H1 (cell line): Measurements from ENCODE around the gene ROGDI. TPM values are rescaled to one million over a fixed set of nuclear protein-coding genes. Genes with fewer than 3 reads are reported as not detected.

Experiments
- CTCF ChIA-PET: fragments of 300-600 bp; sonication (Branson Sonifier 250); formaldehyde crosslinking; loops from one replicate; lab custom pipeline; 2021; ENCODE audit not compliant: partially characterized antibody; lab: Charles Lee
- POLR2A ChIA-PET: fragments of 300-600 bp; sonication (Branson Sonifier 250); formaldehyde crosslinking; loops from one replicate; lab custom pipeline; 2021; ENCODE audit warnings: inconsistent platforms; ENCODE audit not compliant: partially characterized antibody; lab: Charles Lee
- DNase-seq, 2 experiments: peaks; one replicate each; pipeline versions ENCODE4 v3.0.0 to v3.0.0-alpha.2; 2010 to 2022; ENCODE audit warnings: low spot score in 2 of 2, low read depth in 1 of 2, mixed read lengths in 1 of 2
- FAIRE-seq: peaks from 2 replicates; lab custom pipeline; 2011; peaks lifted over from hg19 to GRCh38; lab: Jason Lieb, UNC
- H2AFZ ChIP-seq: 2 replicates; pipeline ENCODE4 v1.8.1; 2012; ENCODE audit warnings: low read length, inconsistent platforms
- H2AK5ac ChIP-seq: 2 replicates; pipeline ENCODE4 v1.6.1; 2013; ENCODE audit warnings: low read depth, low read length
- H2BK120ac ChIP-seq: replicated peaks from 2 replicates; pipeline ENCODE3; 2013; ENCODE audit warnings: low read depth, low read length, inconsistent platforms
- H2BK12ac ChIP-seq: 2 replicates; pipeline ENCODE4 v1.6.1; 2013; ENCODE audit warnings: low read depth, low read length
- H2BK15ac ChIP-seq: 2 replicates; pipeline ENCODE4 v1.6.1; 2013; ENCODE audit warnings: low read length
- H2BK20ac ChIP-seq: 2 replicates; pipeline ENCODE4 v1.6.1; 2013; ENCODE audit warnings: low read length
- H2BK5ac ChIP-seq: 2 replicates; pipeline ENCODE4 v1.6.1; 2013; ENCODE audit warnings: low read depth, low read length
- H3K14ac ChIP-seq: 2 replicates; pipeline ENCODE4 v1.6.1; 2013; ENCODE audit warnings: inconsistent platforms; ENCODE audit not compliant: insufficient read length
- H3K18ac ChIP-seq: 2 replicates; pipeline ENCODE4 v1.6.1; 2013; ENCODE audit warnings: low read length; ENCODE audit errors: extremely low read depth
- H3K23ac ChIP-seq: 2 replicates; pipeline ENCODE4 v1.6.1; 2013; ENCODE audit warnings: inconsistent platforms; ENCODE audit not compliant: insufficient read length
- H3K23me2 ChIP-seq: 2 replicates; pipeline ENCODE4 v1.6.1; 2013; ENCODE audit warnings: low read depth, low read length
- H3K27ac ChIP-seq: 2 replicates; pipeline ENCODE4 v1.6.1; 2011; ENCODE audit warnings: low read depth, low read length, inconsistent platforms
- H3K27me3 ChIP-seq, 4 experiments: replicated peaks in 1 of 4; 1 replicate in 1 of 4; 2 replicates in 3 of 4; pipeline versions ENCODE4 v1.6.1 to v1.8.1; 2011 to 2013; ENCODE audit warnings: low read length in 3 of 4, mild to moderate bottlenecking in 3 of 4, inconsistent platforms in 2 of 4, mixed read lengths in 2 of 4, moderate library complexity in 1 of 4; ENCODE audit not compliant: control insufficient read depth in 3 of 4, insufficient read depth in 3 of 4; ENCODE audit errors: extremely low read depth in 1 of 4
- H3K36me3 ChIP-seq, 4 experiments: 2 replicates each; pipeline versions ENCODE4 v1.6.1 to v1.8.1; 2011 to 2013; ENCODE audit warnings: mild to moderate bottlenecking in 4 of 4, low read length in 3 of 4, moderate library complexity in 2 of 4, control low read depth in 1 of 4, inconsistent platforms in 1 of 4; ENCODE audit not compliant: insufficient read depth in 4 of 4, control insufficient read depth in 2 of 4
- H3K4ac ChIP-seq: replicated peaks from 2 replicates; pipeline ENCODE3; 2013; ENCODE audit warnings: low read length, low read depth, mixed read lengths, inconsistent platforms; ENCODE audit not compliant: insufficient read length
- H3K4me1 ChIP-seq, 4 experiments: replicated peaks in 1 of 4; 1 replicate in 1 of 4; 2 replicates in 3 of 4; pipeline versions ENCODE4 v1.6.1 to v1.8.1; 2011 to 2013; ENCODE audit warnings: low read length in 3 of 4, inconsistent platforms in 2 of 4, mixed read lengths in 1 of 4; ENCODE audit not compliant: insufficient read depth in 4 of 4, control insufficient read depth in 3 of 4
- H3K4me2 ChIP-seq, 2 experiments: 2 replicates each; pipeline versions ENCODE4 v1.6.1 to v1.8.1; 2011 to 2013; ENCODE audit warnings: low read depth in 2 of 2, low read length in 2 of 2, control low read depth in 1 of 2, inconsistent platforms in 1 of 2, mild to moderate bottlenecking in 1 of 2; ENCODE audit not compliant: insufficient read depth in 1 of 2
- H3K4me3 ChIP-seq, 4 experiments: fragments of 200-600, 300-600 bp in 1 of 4; sonication (generic), shearing (Covaris generic), sonication (Bioruptor Twin) in 1 of 4; 2 replicates each; pipeline versions ENCODE4 v1.5.1 to v1.8.1; 2011 to 2016; ENCODE audit warnings: low read length in 4 of 4, low read depth in 3 of 4, control low read depth in 2 of 4, inconsistent platforms in 2 of 4, mild to moderate bottlenecking in 2 of 4, mixed read lengths in 1 of 4, moderate library complexity in 1 of 4; ENCODE audit not compliant: insufficient read depth in 2 of 4; ENCODE audit errors: extremely low read depth in 1 of 4
- H3K56ac ChIP-seq: replicated peaks from 2 replicates; pipeline ENCODE3; 2013; ENCODE audit warnings: low read depth, mild to moderate bottlenecking, mixed read lengths, low read length, inconsistent platforms; ENCODE audit not compliant: insufficient read length
- H3K79me1 ChIP-seq: 2 replicates; pipeline ENCODE4 v1.6.1; 2013; ENCODE audit warnings: low read depth, low read length, control low read depth
- H3K79me2 ChIP-seq, 2 experiments: 2 replicates each; pipeline versions ENCODE4 v1.6.1 to v1.8.1; 2012 to 2013; ENCODE audit warnings: low read length in 2 of 2, mild to moderate bottlenecking in 2 of 2, inconsistent platforms in 1 of 2; ENCODE audit not compliant: insufficient read depth in 2 of 2, control insufficient read depth in 1 of 2
- H3K9ac ChIP-seq, 4 experiments: replicated peaks in 1 of 4; 1 replicate in 1 of 4; 2 replicates in 3 of 4; pipeline versions ENCODE4 v1.6.1 to v1.8.1; 2011 to 2013; ENCODE audit warnings: low read depth in 3 of 4, low read length in 3 of 4, control low read depth in 2 of 4, mild to moderate bottlenecking in 2 of 4, moderate library complexity in 2 of 4, inconsistent platforms in 1 of 4; ENCODE audit errors: extremely low read depth in 1 of 4
- H3K9me3 ChIP-seq, 2 experiments: 2 replicates each; pipeline versions ENCODE4 v1.6.1 to v1.8.1; 2012 to 2013; ENCODE audit warnings: mild to moderate bottlenecking in 2 of 2, moderate library complexity in 2 of 2, control low read depth in 1 of 2, inconsistent platforms in 1 of 2, low read depth in 1 of 2, low read length in 1 of 2, mixed read lengths in 1 of 2; ENCODE audit not compliant: insufficient read depth in 2 of 2
- H4K20me1 ChIP-seq, 2 experiments: replicated peaks in 1 of 2; 2 replicates each; pipeline versions ENCODE3 to v1.8.1; 2011 to 2013; ENCODE audit warnings: inconsistent platforms in 2 of 2, low read length in 2 of 2, mild to moderate bottlenecking in 1 of 2; ENCODE audit not compliant: insufficient read depth in 2 of 2, control insufficient read depth in 1 of 2
- H4K5ac ChIP-seq: 2 replicates; pipeline ENCODE4 v1.6.1; 2013; ENCODE audit warnings: low read length, low read depth, mixed read lengths, inconsistent platforms; ENCODE audit not compliant: insufficient read length
- H4K8ac ChIP-seq: 2 replicates; pipeline ENCODE4 v1.8.0; 2013; ENCODE audit warnings: mild to moderate bottlenecking, moderate library complexity, low read length, inconsistent platforms; ENCODE audit not compliant: insufficient read depth; ENCODE audit errors: extremely low read depth
- H4K91ac ChIP-seq: replicated peaks from 2 replicates; pipeline ENCODE3; 2013; ENCODE audit warnings: low read length, mixed read lengths, inconsistent platforms; ENCODE audit not compliant: insufficient read length
- ASH2L ChIP-seq: fragments of 200-600, 300-600 bp; sonication (generic); IDR thresholded peaks from one replicate; pipeline ENCODE4 v1.7.1; 2017; ENCODE audit warnings: low read length
- BACH1 ChIP-seq: IDR thresholded peaks from 2 replicates; pipeline ENCODE4 v1.6.1; 2012; ENCODE audit warnings: low read length, improper control_type of control experiment
- BCL11A ChIP-seq, 2 experiments: IDR thresholded peaks; one replicate each; pipeline ENCODE4 v1.6.1; 2011; ENCODE audit warnings: low read depth in 2 of 2, low read length in 2 of 2, mild to moderate bottlenecking in 2 of 2
- CEBPB ChIP-seq: IDR thresholded peaks from 2 replicates; pipeline ENCODE4 v1.6.1; 2012; ENCODE audit warnings: low read depth, low read length
- CHD1 ChIP-seq: IDR thresholded peaks from 2 replicates; pipeline ENCODE4 v1.6.1; 2012; ENCODE audit warnings: low read depth, low read length, improper control_type of control experiment
- CTBP2 ChIP-seq: IDR thresholded peaks from 2 replicates; pipeline ENCODE4 v1.7.0; 2011; ENCODE audit warnings: borderline replicate concordance, mild to moderate bottlenecking, moderate library complexity, mixed read lengths, low read length; ENCODE audit not compliant: insufficient read depth, insufficient read length
- JUND ChIP-seq: IDR thresholded peaks from 2 replicates; pipeline ENCODE4 v1.6.1; 2011; ENCODE audit warnings: mild to moderate bottlenecking, improper control_type of control experiment, low read length
- NRF1 ChIP-seq: IDR thresholded peaks from 2 replicates; pipeline ENCODE4 v1.6.1; 2011; ENCODE audit warnings: mild to moderate bottlenecking, low read depth, low read length, improper control_type of control experiment
- RNF2 ChIP-seq: fragments of 200-900, 300-1000 bp; sonication (generic); IDR thresholded peaks from 2 replicates; pipeline ENCODE4 v1.7.1; 2016; ENCODE audit warnings: borderline replicate concordance, low read depth, mild to moderate bottlenecking, antibody characterized with exemption, low read length; ENCODE audit not compliant: poor library complexity, severe bottlenecking; ENCODE audit errors: missing control alignments
- RXRA ChIP-seq: IDR thresholded peaks from 2 replicates; pipeline ENCODE4 v1.6.1; 2011; ENCODE audit warnings: low read depth, mild to moderate bottlenecking, low read length, moderate library complexity; ENCODE audit not compliant: insufficient read depth
- SP2 ChIP-seq: IDR thresholded peaks from 2 replicates; pipeline ENCODE4 v1.6.1; 2012; ENCODE audit warnings: mild to moderate bottlenecking, low read length, inconsistent platforms
- SUZ12 ChIP-seq: fragments of 200-600 bp; sonication (generic); IDR thresholded peaks from 2 replicates; pipeline ENCODE4 v1.6.1; 2012; ENCODE audit warnings: mild to moderate bottlenecking, inconsistent platforms, low read length, moderate library complexity, mixed read lengths
- TAF7 ChIP-seq: optimal IDR thresholded peaks from 2 replicates; pipeline ENCODE3; 2011; ENCODE audit warnings: low read depth, mild to moderate bottlenecking, inconsistent platforms, low read length, moderate library complexity, borderline replicate concordance
- TBP ChIP-seq: IDR thresholded peaks from 2 replicates; pipeline ENCODE4 v1.6.1; 2011; ENCODE audit warnings: low read depth, low read length, improper control_type of control experiment
- TEAD4 ChIP-seq: IDR thresholded peaks from 2 replicates; pipeline ENCODE4 v1.6.1; 2012; ENCODE audit warnings: low read depth, low read length, inconsistent platforms, mixed read lengths
- WGBS, 2 experiments: shearing (Covaris generic) in 1 of 2; methylation state at CpG; one replicate each; pipeline versions ENCODE4 v1.1.6 to v1.1.7; 2013 to 2015; ENCODE audit warnings: low lambda C conversion rate in 2 of 2, mixed read lengths in 2 of 2, inconsistent platforms in 1 of 2, low coverage in 1 of 2, missing lambda C conversion rate in 1 of 2; ENCODE audit not compliant: insufficient replicate concordance in 2 of 2, insufficient coverage in 1 of 2, insufficient read length in 1 of 2; ENCODE audit errors: extremely low coverage in 1 of 2, missing lambda C conversion rate in 1 of 2; 5-methylcytosine and 5-hydroxymethylcytosine counted together
- polyA plus RNA-seq, 7 experiments: library from polyadenylated mRNA; depleted of rRNA in 3 of 7; stranded (reverse) in 5 of 7; unstranded in 2 of 7; fragments of >200 nt in 5 of 7; fragments of 200-250 nt in 2 of 7; gene quantifications; 1 replicate in 5 of 7; 2 replicates in 1 of 7; 4 replicates in 1 of 7; pipeline versions ENCODE4 v1.2.1 to v1.2.3, GENCODE V29; 2011 to 2013; ENCODE audit warnings: missing spikeins in 2 of 7, mixed read lengths in 2 of 7
- total RNA-seq: library from RNA; stranded (reverse); fragmentation: NEBNext Ultra II Directional; extraction: Animal tissue kit (Norgen Biotek cat#: 25700); gene quantifications from 2 replicates; pipeline ENCODE4 v1.2.1, GENCODE V29; 2021

ROGDI gene
- total and polyA plus RNA-seq, 2 of the 8 experiments (the other 6 are each of a cell fraction or from before 2014, with no cell fraction given), result 27.4 to 68.4 TPM

GRCh38 chr16:4771646-4772045, 30.8 kb downstream of the ROGDI start:
- Histone ChIP-seq H3K4ac (no peak overlapping the region), H3K56ac (no peak overlapping the region), H3K79me1 (no peaks in the 10 kb centered on the region), H2BK12ac (no peak overlapping the region), H3K4me3 (no peak overlapping the region), H2AK5ac (no peak overlapping the region), H2BK5ac (no peak overlapping the region), H3K14ac (no peak overlapping the region), H2AFZ (no peak overlapping the region), H4K8ac (no peak overlapping the region), H4K20me1 (no peaks in the 10 kb centered on the region), H2BK15ac (no peak overlapping the region), H3K23ac (no peak overlapping the region), H3K36me3 (no peaks in the 10 kb centered on the region), H3K27me3 (no peaks in the 10 kb centered on the region), H2BK120ac (no peak overlapping the region), H3K4me1 (peaks cover 0 to 3% (median 1%) of the 10 kb centered on the region in 4 experiments; a peak in 2 of 7 replicates), H3K4me2 (no peak overlapping the region), H3K9me3 (no peaks in the 10 kb centered on the region), H3K9ac (no peak overlapping the region), H4K5ac (no peak overlapping the region), H4K91ac (no peak overlapping the region), H3K79me2 (0 out of 4 replicates have a peak, but pooled peaks cover 0 to under 1% of the 10 kb centered on the region in 2 experiments), H3K27ac (no peak overlapping the region), H2BK20ac (no peak overlapping the region), H3K18ac (no peak overlapping the region), H3K23me2 (peaks cover 10% of the 10 kb centered on the region)
- FAIRE-seq (no peak), DNase-seq (no peak)
- 78% methylated on average over 3 of the region's 3 CpGs; no CpG with 5 or more reads in 1 of the 2 experiments for WGBS, 2 experiments
- CTCF ChIA-PET, result interaction anchor here (1.1 kb wide), 1 partner anchor 16 kb away, joined by 3 read pairs; no protein-coding TSS in a partner anchor
- POLR2A ChIA-PET, result interaction anchor here (1.1 kb wide), 2 partner anchors 10 to 73 kb away, joined by 3 read pairs; no protein-coding TSS in a partner anchor
- TF ChIP-seq NRF1 (no peak), CTBP2 (no peak), TBP (no peak), BCL11A (IDR thresholded peaks at IDR 0.05; ENCODE audit: low read depth in 2 of 2, low read length in 2 of 2) (no peak), BACH1 (no peak), SUZ12 (no peak), RNF2 (no peak), SP2 (no peak), CEBPB (no peak), TEAD4 (no peak), RXRA (no peak), TAF7 (no peak), ASH2L (no peak), JUND (no peak), CHD1 (no peak)
